ENCODE data around the gene MLXIP. TPM values are rescaled to one million over a fixed set of nuclear protein-coding genes. Genes with fewer than 3 reads are reported as not detected.

MLXIP gene
- total and polyA plus RNA-seq, 2 of the 8 experiments (the other 6 are each of a cell fraction or from before 2014, with no cell fraction given) = 5.5 to 40.5 TPM

GRCh38 chr12:122072031-122072970 is 6.3 kb upstream of the MLXIP start (continued):
- TF ChIP-seq MAFK (IDR thresholded peaks at IDR 0.05; ENCODE audit: low read depth, low read length) (no peak), BACH1 (IDR thresholded peaks at IDR 0.05; ENCODE audit: low read length) (no peak), RBBP5 (IDR thresholded peaks at IDR 0.05; ENCODE audit: borderline replicate concordance, low read depth, low read length) (no peak), JUN (IDR thresholded peaks at IDR 0.05; ENCODE audit: low read depth, low read length) (no peak)
